DND-41 (cell line): Measurements from ENCODE around the gene PEMT.

Source experiments
- EZH2 ChIP-seq: IDR thresholded peaks from 3 replicates; pipeline ENCODE4 v1.6.1; 2012; ENCODE audit warnings: borderline replicate concordance, low read depth, mild to moderate bottlenecking, moderate library complexity, low read length, inconsistent platforms; ENCODE audit not compliant: severe bottlenecking
- TF ChIP-seq, protein P1 (sequence below): IDR thresholded peaks from 2 replicates; pipeline ENCODE4 v1.5.1; 2012; ENCODE audit warnings: borderline replicate concordance, low read length, moderate library complexity, mild to moderate bottlenecking; ENCODE audit not compliant: poor library complexity, severe bottlenecking; ENCODE audit errors: extremely low read depth

DNA sequence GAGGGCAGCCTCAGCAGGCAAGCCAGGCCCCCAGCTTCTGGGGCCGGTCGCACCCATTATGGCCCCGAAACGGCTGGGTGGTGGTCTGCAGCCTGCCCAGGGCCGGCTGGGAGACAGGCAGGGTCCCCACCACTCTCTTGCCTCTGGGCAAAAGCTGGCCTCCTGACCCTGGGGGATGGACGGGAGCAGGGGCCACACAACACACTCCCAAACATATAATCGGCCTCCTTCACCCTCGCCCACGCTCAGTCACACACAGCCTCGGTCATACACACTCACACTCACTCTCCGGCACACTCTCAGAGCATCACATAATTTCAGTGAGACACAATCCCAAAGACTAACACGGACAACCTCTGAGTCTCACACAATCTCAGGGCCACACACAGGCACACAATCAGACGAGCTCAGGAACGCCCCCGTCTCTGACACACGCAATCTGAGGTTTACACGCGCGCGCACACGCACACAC lies 589 bp downstream of the PEMT start:
- TF ChIP-seq, protein P1, sequence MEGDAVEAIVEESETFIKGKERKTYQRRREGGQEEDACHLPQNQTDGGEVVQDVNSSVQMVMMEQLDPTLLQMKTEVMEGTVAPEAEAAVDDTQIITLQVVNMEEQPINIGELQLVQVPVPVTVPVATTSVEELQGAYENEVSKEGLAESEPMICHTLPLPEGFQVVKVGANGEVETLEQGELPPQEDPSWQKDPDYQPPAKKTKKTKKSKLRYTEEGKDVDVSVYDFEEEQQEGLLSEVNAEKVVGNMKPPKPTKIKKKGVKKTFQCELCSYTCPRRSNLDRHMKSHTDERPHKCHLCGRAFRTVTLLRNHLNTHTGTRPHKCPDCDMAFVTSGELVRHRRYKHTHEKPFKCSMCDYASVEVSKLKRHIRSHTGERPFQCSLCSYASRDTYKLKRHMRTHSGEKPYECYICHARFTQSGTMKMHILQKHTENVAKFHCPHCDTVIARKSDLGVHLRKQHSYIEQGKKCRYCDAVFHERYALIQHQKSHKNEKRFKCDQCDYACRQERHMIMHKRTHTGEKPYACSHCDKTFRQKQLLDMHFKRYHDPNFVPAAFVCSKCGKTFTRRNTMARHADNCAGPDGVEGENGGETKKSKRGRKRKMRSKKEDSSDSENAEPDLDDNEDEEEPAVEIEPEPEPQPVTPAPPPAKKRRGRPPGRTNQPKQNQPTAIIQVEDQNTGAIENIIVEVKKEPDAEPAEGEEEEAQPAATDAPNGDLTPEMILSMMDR, result no peak
- no peak for TF ChIP-seq EZH2
